HepG2 (cell line): ENCODE measurements around the gene AHCTF1. TPM values are rescaled to one million over a fixed set of nuclear protein-coding genes. Genes with fewer than 3 reads are reported as not detected.

Experiments used
- ADNP ChIP-seq: sonication (generic); formaldehyde crosslinking; IDR thresholded peaks from 2 replicates; pipeline ENCODE4 v1.4.0; 2020; ENCODE audit warnings: missing genetic modification reagents
- BCL6 ChIP-seq: IDR thresholded peaks from 2 replicates; pipeline ENCODE4 v1.6.1; 2016; ENCODE audit warnings: missing genetic modification reagents, missing compliant biosample characterization
- DNMT1 ChIP-seq: sonication (generic); formaldehyde crosslinking; IDR thresholded peaks from 2 replicates; pipeline ENCODE4 v1.5.1; 2020; ENCODE audit warnings: mild to moderate bottlenecking, missing genetic modification reagents
- FOXJ3 ChIP-seq: sonication (generic); formaldehyde crosslinking; IDR thresholded peaks from 2 replicates; pipeline ENCODE4 v1.4.0; 2020; ENCODE audit warnings: missing genetic modification reagents, mild to moderate bottlenecking, borderline replicate concordance
- HNF4G ChIP-seq, 2 experiments: sonication (generic) in 1 of 2; formaldehyde crosslinking in 1 of 2; IDR thresholded peaks; 2 replicates each; pipeline versions ENCODE4 v1.4.0 to v1.6.1; 2011 to 2020; ENCODE audit warnings: borderline replicate concordance in 2 of 2, low read depth in 2 of 2, mild to moderate bottlenecking in 2 of 2, low read length in 1 of 2, missing genetic modification reagents in 1 of 2, moderate library complexity in 1 of 2
- IRX3 ChIP-seq: sonication (generic); formaldehyde crosslinking; IDR thresholded peaks from 2 replicates; pipeline ENCODE4 v1.8.1; 2023; ENCODE audit warnings: mild to moderate bottlenecking, low read depth, missing genetic modification reagents, borderline replicate concordance
- JUNB ChIP-seq: sonication (generic); formaldehyde crosslinking; IDR thresholded peaks from 2 replicates; pipeline ENCODE4 v1.8.0; 2022; ENCODE audit warnings: missing genetic modification reagents, mild to moderate bottlenecking, borderline replicate concordance
- MEIS1 ChIP-seq: sonication (generic); formaldehyde crosslinking; IDR thresholded peaks from 2 replicates; pipeline ENCODE4 v1.9.0; 2021; ENCODE audit warnings: mild to moderate bottlenecking, missing genetic modification reagents, moderate library complexity, borderline replicate concordance
- NFRKB ChIP-seq: fragments of 450-650 bp; IDR thresholded peaks from 2 replicates; pipeline ENCODE4 v1.6.1; 2017
- PRMT3 ChIP-seq: sonication (generic); formaldehyde crosslinking; IDR thresholded peaks from 2 replicates; pipeline ENCODE4 v1.8.1; 2022; ENCODE audit warnings: low read depth, mild to moderate bottlenecking, moderate library complexity, missing genetic modification reagents, borderline replicate concordance
- RFX1 ChIP-seq: fragments of 450-650 bp; IDR thresholded peaks from 2 replicates; pipeline ENCODE4 v1.6.1; 2017
- RXRB ChIP-seq: IDR thresholded peaks from 2 replicates; pipeline ENCODE4 v1.6.1; 2016; ENCODE audit warnings: borderline replicate concordance, missing genetic modification reagents, missing compliant biosample characterization
- SOX13 ChIP-seq, 3 experiments: fragments of 450-650 bp in 1 of 3; sonication (generic) in 1 of 3; formaldehyde crosslinking in 1 of 3; IDR thresholded peaks in 2 of 3; conservative IDR thresholded peaks in 1 of 3; 2 replicates each; pipeline versions ENCODE4 v1.5.0 to v1.6.1; 2016 to 2020; ENCODE audit warnings: antibody characterized with exemption in 1 of 3, mild to moderate bottlenecking in 1 of 3, missing compliant biosample characterization in 1 of 3, missing genetic modification reagents in 1 of 3, moderate library complexity in 1 of 3
- SSRP1 ChIP-seq: IDR thresholded peaks from 2 replicates; pipeline ENCODE4 v1.6.1; 2016; ENCODE audit warnings: control low read depth
- SYNCRIP ChIP-seq: fragments of 200-400 bp; formaldehyde crosslinking; IDR thresholded peaks from 2 replicates; pipeline ENCODE4 v1.6.1; 2018; ENCODE audit warnings: mild to moderate bottlenecking, low read depth, low read length; ENCODE audit not compliant: insufficient read depth
- TBX2 ChIP-seq: sonication (generic); formaldehyde crosslinking; IDR thresholded peaks from 2 replicates; pipeline ENCODE4 v1.5.0; 2020; ENCODE audit warnings: missing genetic modification reagents, mild to moderate bottlenecking, borderline replicate concordance
- ZBTB49 ChIP-seq: sonication (generic); formaldehyde crosslinking; IDR thresholded peaks from 2 replicates; pipeline ENCODE4 v1.4.0; 2020; ENCODE audit warnings: missing genetic modification reagents, borderline replicate concordance
- ZNF780A ChIP-seq: sonication (generic); formaldehyde crosslinking; IDR thresholded peaks from 2 replicates; pipeline ENCODE4 v1.8.0; 2022; ENCODE audit warnings: mild to moderate bottlenecking, missing genetic modification reagents, moderate library complexity
- polyA plus RNA-seq, 8 experiments: library from polyadenylated mRNA; depleted of rRNA in 3 of 8; stranded (reverse) in 7 of 8; unstranded in 1 of 8; fragments of >200 nt; fragmentation: Illumina TruSeq in 4 of 8; extraction: Trizol in 4 of 8; gene quantifications; 2 replicates each; pipeline versions ENCODE4 v1.2.1 to v1.2.3, GENCODE V29; 2011 to 2016; ENCODE audit warnings: low read depth in 4 of 8, missing spikeins in 1 of 8, mixed read lengths in 1 of 8; ENCODE audit not compliant: insufficient read depth in 1 of 8
- total RNA-seq, 5 experiments: library from RNA; depleted of rRNA; stranded (reverse); fragments of >200 nt; fragmentation: Illumina TruSeq; extraction: Trizol; gene quantifications; 2 replicates each; pipeline ENCODE4 v1.2.3, GENCODE V29; 2016; ENCODE audit warnings: low read depth in 1 of 5
- TF ChIP-seq, protein P1 (sequence below): sonication (generic); IDR thresholded peaks from 2 replicates; pipeline ENCODE4 v1.6.1; 2016; ENCODE audit warnings: low read depth, borderline replicate concordance
- TF ChIP-seq, protein P2 (sequence below): fragments of 450-650 bp; IDR thresholded peaks from 2 replicates; pipeline ENCODE4 v1.6.1; 2017; ENCODE audit warnings: mild to moderate bottlenecking

AHCTF1 gene
- total and polyA plus RNA-seq, 2 of the 13 experiments (the other 11 are each of a cell fraction or from before 2014, with no cell fraction given) = 16.6 to 45.9 TPM

- TF ChIP-seq ZNF780A (CRISPR knock-in tag) (no peak), BCL6 (CRISPR knock-in tag) (peak; percentile 62), TBX2 (CRISPR knock-in tag) (peak; percentile 60; the same call in 1 of the 2 replicates), FOXJ3 (CRISPR knock-in tag) (0 out of 2 replicates have a peak, but pooled peaks have one; percentile 46), NFRKB (no peak), PRMT3 (CRISPR knock-in tag) (no peak), DNMT1 (CRISPR knock-in tag) (no peak), MEIS1 (CRISPR knock-in tag) (no peak), IRX3 (CRISPR knock-in tag) (no peak), RXRB (0 out of 2 replicates have a peak, but pooled peaks have one; percentile 16), SYNCRIP (no peak), ZBTB49 (CRISPR knock-in tag) (no peak), SSRP1 (CRISPR knock-in tag) (no peak), ADNP (no peak), JUNB (CRISPR knock-in tag) (no peak), SOX13 (IDR thresholded peaks at IDR 0.05) (no peak), SOX13 (CRISPR knock-in tag; conservative IDR thresholded peaks at IDR 0.05 in 1 of 2, IDR thresholded peaks at IDR 0.05 in 1 of 2) (peak in 1 of 2 experiments; percentile 45; a peak in 1 of 4 replicates), HNF4G (IDR thresholded peaks at IDR 0.05; ENCODE audit: borderline replicate concordance, low read depth, low read length) (peak; percentile 85; the same call in 1 of the 2 replicates), HNF4G (CRISPR knock-in tag; IDR thresholded peaks at IDR 0.05; ENCODE audit: borderline replicate concordance, low read depth) (peak; percentile 26; the same call in 1 of the 2 replicates), RFX1 (no peak)
- TF ChIP-seq, protein P1, sequence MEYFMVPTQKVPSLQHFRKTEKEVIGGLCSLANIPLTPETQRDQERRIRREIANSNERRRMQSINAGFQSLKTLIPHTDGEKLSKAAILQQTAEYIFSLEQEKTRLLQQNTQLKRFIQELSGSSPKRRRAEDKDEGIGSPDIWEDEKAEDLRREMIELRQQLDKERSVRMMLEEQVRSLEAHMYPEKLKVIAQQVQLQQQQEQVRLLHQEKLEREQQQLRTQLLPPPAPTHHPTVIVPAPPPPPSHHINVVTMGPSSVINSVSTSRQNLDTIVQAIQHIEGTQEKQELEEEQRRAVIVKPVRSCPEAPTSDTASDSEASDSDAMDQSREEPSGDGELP = peak; percentile 70
- TF ChIP-seq, protein P2, sequence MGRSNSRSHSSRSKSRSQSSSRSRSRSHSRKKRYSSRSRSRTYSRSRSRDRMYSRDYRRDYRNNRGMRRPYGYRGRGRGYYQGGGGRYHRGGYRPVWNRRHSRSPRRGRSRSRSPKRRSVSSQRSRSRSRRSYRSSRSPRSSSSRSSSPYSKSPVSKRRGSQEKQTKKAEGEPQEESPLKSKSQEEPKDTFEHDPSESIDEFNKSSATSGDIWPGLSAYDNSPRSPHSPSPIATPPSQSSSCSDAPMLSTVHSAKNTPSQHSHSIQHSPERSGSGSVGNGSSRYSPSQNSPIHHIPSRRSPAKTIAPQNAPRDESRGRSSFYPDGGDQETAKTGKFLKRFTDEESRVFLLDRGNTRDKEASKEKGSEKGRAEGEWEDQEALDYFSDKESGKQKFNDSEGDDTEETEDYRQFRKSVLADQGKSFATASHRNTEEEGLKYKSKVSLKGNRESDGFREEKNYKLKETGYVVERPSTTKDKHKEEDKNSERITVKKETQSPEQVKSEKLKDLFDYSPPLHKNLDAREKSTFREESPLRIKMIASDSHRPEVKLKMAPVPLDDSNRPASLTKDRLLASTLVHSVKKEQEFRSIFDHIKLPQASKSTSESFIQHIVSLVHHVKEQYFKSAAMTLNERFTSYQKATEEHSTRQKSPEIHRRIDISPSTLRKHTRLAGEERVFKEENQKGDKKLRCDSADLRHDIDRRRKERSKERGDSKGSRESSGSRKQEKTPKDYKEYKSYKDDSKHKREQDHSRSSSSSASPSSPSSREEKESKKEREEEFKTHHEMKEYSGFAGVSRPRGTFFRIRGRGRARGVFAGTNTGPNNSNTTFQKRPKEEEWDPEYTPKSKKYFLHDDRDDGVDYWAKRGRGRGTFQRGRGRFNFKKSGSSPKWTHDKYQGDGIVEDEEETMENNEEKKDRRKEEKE = no peak
Observed at GRCh38 chr1:246801241-246802020, 130.3 kb downstream of the AHCTF1 start (continued).
